ENCODE measurements around the gene SLC35F3. TPM values are rescaled to one million over a fixed set of nuclear protein-coding genes. Genes with fewer than 3 reads are reported as not detected.

SLC35F3 gene
- total RNA-seq, 1 donor from 2014 or later: 0.57 TPM

- Histone ChIP-seq H3K4me1 (ENCODE audit: insufficient read depth, low read length) (no peaks in the 10 kb centered on the region), H3K4me2 (ENCODE audit: low read length) (peak overlapping the region; percentile 73), H3K27ac (ENCODE audit: low read depth, low read length) (no peak overlapping the region), H3K9ac (ENCODE audit: low read length) (peak overlapping the region; percentile 17), H2AFZ (ENCODE audit: low read depth, low read length) (peak overlapping the region; percentile 39), H3K4me3 (ENCODE audit: insufficient read depth, low read depth, low read length) (peak overlapping the region; percentile 40), H3K9me3 (ENCODE audit: insufficient read depth, low read depth, low read length) (no peaks in the 10 kb centered on the region), H3K27me3 (ENCODE audit: insufficient read depth, low read length) (peaks cover 3% of the 10 kb centered on the region), H3K36me3 (ENCODE audit: insufficient read depth, low read length) (no peaks in the 10 kb centered on the region), H4K20me1 (ENCODE audit: insufficient read depth, low read length) (no peaks in the 10 kb centered on the region), H3K79me2 (ENCODE audit: insufficient read depth, low read length) (no peaks in the 10 kb centered on the region)
- TF ChIP-seq EZH2 (IDR thresholded peaks at IDR 0.05; ENCODE audit: insufficient read depth, low read length): no peak
- TF ChIP-seq CTCF (IDR thresholded peaks at IDR 0.05; ENCODE audit: insufficient read depth, low read depth, low read length): peak; percentile 67
- FAIRE-seq (no peak), DNase-seq (ENCODE audit: low read depth) (no peak)
- H3K4me3 Mint-ChIP-seq (ENCODE audit: unreplicated experiment): no peak overlapping the region
- H3K36me3 Mint-ChIP-seq (ENCODE audit: low read depth, unreplicated experiment): no peaks in the 10 kb centered on the region
- H3K27me3 Mint-ChIP-seq (ENCODE audit: low read depth, unreplicated experiment): peaks cover 43% of the 10 kb centered on the region
- no peak overlapping the region for H3K27ac Mint-ChIP-seq (ENCODE audit: unreplicated experiment)
- no peaks in the 10 kb centered on the region for H3K4me1 Mint-ChIP-seq (ENCODE audit: low read depth, unreplicated experiment)
- no peaks in the 10 kb centered on the region for H3K9me3 Mint-ChIP-seq (ENCODE audit: unreplicated experiment)
These were observed 422.3 kb downstream of the SLC35F3 start for GRCh38 chr1:234326497-234327366.

GRCh38 chr1:234327577-234328164 lies 423.2 kb downstream of the SLC35F3 start:
- H4K20me1 ChIP-seq (ENCODE audit: insufficient read depth, low read length): no peaks in the 10 kb centered on the region
- Mint-ChIP-seq H3K27me3 (ENCODE audit: low read depth, unreplicated experiment) (peaks cover 46% of the 10 kb centered on the region), H3K36me3 (ENCODE audit: low read depth, unreplicated experiment) (no peaks in the 10 kb centered on the region), H3K9me3 (ENCODE audit: unreplicated experiment) (no peaks in the 10 kb centered on the region), H3K4me1 (ENCODE audit: low read depth, unreplicated experiment) (no peaks in the 10 kb centered on the region), H3K27ac (ENCODE audit: unreplicated experiment) (no peak overlapping the region), H3K4me3 (ENCODE audit: unreplicated experiment) (no peak overlapping the region)
- peaks cover 3% of the 10 kb centered on the region for H3K27me3 ChIP-seq (ENCODE audit: insufficient read depth, low read length)
- FAIRE-seq: no peak
- no peaks in the 10 kb centered on the region for H3K4me1 ChIP-seq (ENCODE audit: insufficient read depth, low read length)
- no peak overlapping the region for H3K4me2 ChIP-seq (ENCODE audit: low read length)
- TF ChIP-seq EZH2 (IDR thresholded peaks at IDR 0.05; ENCODE audit: insufficient read depth, low read length): no peak
- no peak for TF ChIP-seq CTCF (IDR thresholded peaks at IDR 0.05; ENCODE audit: insufficient read depth, low read depth, low read length)
- DNase-seq (ENCODE audit: low read depth): no peak
- H3K79me2 ChIP-seq (ENCODE audit: insufficient read depth, low read length): no peaks in the 10 kb centered on the region
- no peaks in the 10 kb centered on the region for H3K9me3 ChIP-seq (ENCODE audit: insufficient read depth, low read depth, low read length)
- H3K36me3 ChIP-seq (ENCODE audit: insufficient read depth, low read length): no peaks in the 10 kb centered on the region
- no peak overlapping the region for H2AFZ ChIP-seq (ENCODE audit: low read depth, low read length)
- H3K9ac ChIP-seq (ENCODE audit: low read length): no peak overlapping the region
- H3K4me3 ChIP-seq (ENCODE audit: insufficient read depth, low read depth, low read length): no peak overlapping the region
- no peak overlapping the region for H3K27ac ChIP-seq (ENCODE audit: low read depth, low read length)

- no peak overlapping the region for H3K27ac ChIP-seq (ENCODE audit: low read depth, low read length)
- no peak overlapping the region for H3K9ac ChIP-seq (ENCODE audit: low read length)
- no peaks in the 10 kb centered on the region for H3K27me3 ChIP-seq (ENCODE audit: insufficient read depth, low read length)
- DNase-seq (ENCODE audit: low read depth) (no peak), FAIRE-seq (no peak)
- Mint-ChIP-seq H3K36me3 (ENCODE audit: low read depth, unreplicated experiment) (no peaks in the 10 kb centered on the region), H3K27ac (ENCODE audit: unreplicated experiment) (no peak overlapping the region), H3K4me1 (ENCODE audit: low read depth, unreplicated experiment) (no peaks in the 10 kb centered on the region), H3K27me3 (ENCODE audit: low read depth, unreplicated experiment) (peaks cover 18% of the 10 kb centered on the region), H3K4me3 (ENCODE audit: unreplicated experiment) (no peak overlapping the region), H3K9me3 (ENCODE audit: unreplicated experiment) (peaks cover 2% of the 10 kb centered on the region)
- no peaks in the 10 kb centered on the region for H3K36me3 ChIP-seq (ENCODE audit: insufficient read depth, low read length)
- H3K4me1 ChIP-seq (ENCODE audit: insufficient read depth, low read length): no peaks in the 10 kb centered on the region
- no peaks in the 10 kb centered on the region for H4K20me1 ChIP-seq (ENCODE audit: insufficient read depth, low read length)
- no peaks in the 10 kb centered on the region for H3K9me3 ChIP-seq (ENCODE audit: insufficient read depth, low read depth, low read length)
- no peak overlapping the region for H3K4me2 ChIP-seq (ENCODE audit: low read length)
- TF ChIP-seq EZH2 (IDR thresholded peaks at IDR 0.05; ENCODE audit: insufficient read depth, low read length) (no peak), CTCF (IDR thresholded peaks at IDR 0.05; ENCODE audit: insufficient read depth, low read depth, low read length) (no peak)
- no peak overlapping the region for H3K4me3 ChIP-seq (ENCODE audit: insufficient read depth, low read depth, low read length)
- no peaks in the 10 kb centered on the region for H3K79me2 ChIP-seq (ENCODE audit: insufficient read depth, low read length)
- no peak overlapping the region for H2AFZ ChIP-seq (ENCODE audit: low read depth, low read length)
These were observed 426.4 kb downstream of the SLC35F3 start for GRCh38 chr1:234330843-234331215.

Data from astrocyte (in vitro differentiated cells and primary cell).